Activated T-helper 2 cell treated with anti-CD3 and anti-CD28 coated beads, Interferon-gamma antibody, Interleukin-2, Interleukin-4, amounts not matched to agents 10 μg/mL and 5 μg/mL and 100 μg/mL, durations not matched to agents 14 hours and 24 hours and 36 hours (primary cell): ENCODE measurements around the gene GIN1. TPM values are rescaled to one million over a fixed set of nuclear protein-coding genes. Genes with fewer than 3 reads are reported as not detected.
"Not testable (repeated sequence)": the region's sequence is repeated elsewhere in the genome, so short reads cannot be mapped to it uniquely, and the experiment has no call there.

ENCODE experiments used
- DNase-seq: peaks from one replicate; pipeline ENCODE4 v3.0.0; 2021; ENCODE audit warnings: low spot score
- H3K27ac Mint-ChIP-seq: one replicate; pipeline ENCODE4 v1.8.0; 2021; ENCODE audit warnings: mixed read lengths
- H3K27me3 Mint-ChIP-seq: one replicate; pipeline ENCODE4 v1.8.0; 2021; ENCODE audit warnings: low read depth, mixed read lengths
- H3K36me3 Mint-ChIP-seq: one replicate; pipeline ENCODE4 v1.8.0; 2021; ENCODE audit warnings: low read depth, mixed read lengths
- H3K4me1 Mint-ChIP-seq: one replicate; pipeline ENCODE4 v1.8.0; 2021; ENCODE audit warnings: low read depth, mixed read lengths
- H3K4me3 Mint-ChIP-seq: one replicate; pipeline ENCODE4 v1.8.0; 2021; ENCODE audit warnings: low read depth, mild to moderate bottlenecking, moderate library complexity, mixed read lengths
- H3K9me3 Mint-ChIP-seq: one replicate; pipeline ENCODE4 v1.8.0; 2021; ENCODE audit warnings: mixed read lengths
- intact Hi-C: fragments of 100-400 bp; cut with micrococcal nuclease; formaldehyde crosslinking; loops from one replicate; pipeline ENCODE4 v1.15.1; 2023
- total RNA-seq: library from RNA; stranded (reverse); gene quantifications from 2 replicates; pipeline ENCODE4 v1.2.3, GENCODE V29; 2022

The GIN1 gene
- 7.0 and 8.8 TPM in 2 replicates for total RNA-seq

GRCh38 chr5:103119765-103120606 lies at the start of gene GIN1, which contains the start of gene PPIP5K2:
Gene GIN1, minus strand, starts transcription at chr5:103120138. Its CDS starts 11,431 bp downstream, at chr5:103108707.
Gene PPIP5K2, plus strand, starts transcription at chr5:103120301. Its CDS starts 9,289 bp downstream, at chr5:103129590.
- peak within 1 kb of the TSS; percentile 95 for H3K4me3 Mint-ChIP-seq
- no peaks in the 10 kb centered on the region for H3K27me3 Mint-ChIP-seq
- peaks cover 18% of the 10 kb centered on the region for H3K36me3 Mint-ChIP-seq
- no peaks in the 10 kb centered on the region for H3K9me3 Mint-ChIP-seq
- intact Hi-C loops, result loop anchor here (1.0 to 5.0 kb wide), 5 partner anchors 138 to 528 kb away; partner anchors contain the start of gene MACIR
- peak; percentile 96 for DNase-seq
- peaks cover 44% of the 10 kb centered on the region for H3K4me1 Mint-ChIP-seq
- peak within 1 kb of the TSS; percentile 99 for H3K27ac Mint-ChIP-seq

- Mint-ChIP-seq H3K9me3 (no peaks in the 10 kb centered on the region), H3K4me1 (no peaks in the 10 kb centered on the region), H3K36me3 (peaks cover 38% of the 10 kb centered on the region), H3K27ac (no peak overlapping the region), H3K4me3 (no peak overlapping the region), H3K27me3 (no peaks in the 10 kb centered on the region)
- no peak for DNase-seq
- intact Hi-C loops, result no loop called here
Observed at GRCh38 chr5:103166706-103167105, 46.8 kb upstream of the GIN1 start.

GRCh38 chr5:103151156-103151555 lies 31.2 kb upstream of the GIN1 start:
- Mint-ChIP-seq H3K27me3 (no peaks in the 10 kb centered on the region), H3K36me3 (peaks cover 17% of the 10 kb centered on the region), H3K9me3 (no peaks in the 10 kb centered on the region), H3K4me1 (peaks cover 2% of the 10 kb centered on the region), H3K27ac (no peak overlapping the region), H3K4me3 (no peak overlapping the region)
- intact Hi-C loops, result no loop called here
- no peak for DNase-seq

- Mint-ChIP-seq H3K9me3 (no peaks in the 10 kb centered on the region), H3K27me3 (no peaks in the 10 kb centered on the region), H3K27ac (no peak overlapping the region), H3K36me3 (peaks cover 14% of the 10 kb centered on the region), H3K4me3 (no peak overlapping the region), H3K4me1 (no peaks in the 10 kb centered on the region)
- intact Hi-C loops, result no loop called here
- no peak for DNase-seq
Observed at GRCh38 chr5:103148213-103148612, 28.3 kb upstream of the GIN1 start.

GRCh38 chr5:103145196-103145595 lies 25.3 kb upstream of the GIN1 start:
- intact Hi-C loops, result no loop called here
- H3K4me1 Mint-ChIP-seq, result no peaks in the 10 kb centered on the region
- H3K27me3 Mint-ChIP-seq, result no peaks in the 10 kb centered on the region
- H3K9me3 Mint-ChIP-seq, result no peaks in the 10 kb centered on the region
- peaks cover 19% of the 10 kb centered on the region for H3K36me3 Mint-ChIP-seq
- DNase-seq, result no peak
- H3K4me3 Mint-ChIP-seq, result no peak overlapping the region
- no peak overlapping the region for H3K27ac Mint-ChIP-seq

- intact Hi-C loops, H3K27ac Mint-ChIP-seq, H3K4me1 Mint-ChIP-seq, DNase-seq, H3K27me3 Mint-ChIP-seq, H3K9me3 Mint-ChIP-seq, H3K4me3 Mint-ChIP-seq: not testable (repeated sequence)
- H3K36me3 Mint-ChIP-seq, result peaks cover 27% of the 10 kb centered on the region
Observed at GRCh38 chr5:103142132-103142531, 22.2 kb upstream of the GIN1 start.

- Mint-ChIP-seq H3K36me3 (peaks cover 29% of the 10 kb centered on the region), H3K4me1 (peaks cover 4% of the 10 kb centered on the region), H3K27ac (no peak overlapping the region), H3K27me3 (no peaks in the 10 kb centered on the region), H3K9me3 (no peaks in the 10 kb centered on the region), H3K4me3 (no peak overlapping the region)
- DNase-seq, result peak; percentile 64
- intact Hi-C loops, result loop anchor here (1.0 to 5.0 kb wide), 5 partner anchors 97 to 603 kb away; no protein-coding TSS in a partner anchor
Observed at GRCh38 chr5:103139264-103139865, 19.4 kb upstream of the GIN1 start.

- peaks cover 27% of the 10 kb centered on the region for H3K36me3 Mint-ChIP-seq
- no peak overlapping the region for H3K27ac Mint-ChIP-seq
- no peak overlapping the region for H3K4me3 Mint-ChIP-seq
- H3K9me3 Mint-ChIP-seq, result no peaks in the 10 kb centered on the region
- no peaks in the 10 kb centered on the region for H3K27me3 Mint-ChIP-seq
- intact Hi-C loops, result loop anchor here (2.0 to 5.0 kb wide), 2 partner anchors 96 to 601 kb away; no protein-coding TSS in a partner anchor
- DNase-seq, result no peak
- H3K4me1 Mint-ChIP-seq, result peaks cover 5% of the 10 kb centered on the region
Observed at GRCh38 chr5:103138202-103138690, 18.3 kb upstream of the GIN1 start.

- no peaks in the 10 kb centered on the region for H3K27me3 Mint-ChIP-seq
- H3K4me3 Mint-ChIP-seq, result no peak overlapping the region
- intact Hi-C loops, result loop anchor here (5.0 kb wide), 1 partner anchor 93 kb away; no protein-coding TSS in a partner anchor
- no peak overlapping the region for H3K27ac Mint-ChIP-seq
- H3K9me3 Mint-ChIP-seq, result no peaks in the 10 kb centered on the region
- H3K36me3 Mint-ChIP-seq, result peaks cover 31% of the 10 kb centered on the region
- DNase-seq, result no peak
- peaks cover 8% of the 10 kb centered on the region for H3K4me1 Mint-ChIP-seq
Observed at GRCh38 chr5:103135461-103135860, 15.5 kb upstream of the GIN1 start.

GRCh38 chr5:103133231-103133630 lies 13.3 kb upstream of the GIN1 start:
- peaks cover 26% of the 10 kb centered on the region for H3K36me3 Mint-ChIP-seq

GRCh38 chr5:103132684-103133083 lies 12.7 kb upstream of the GIN1 start:
- intact Hi-C loops, result no loop called here
- peaks cover 9% of the 10 kb centered on the region for H3K4me1 Mint-ChIP-seq
- peaks cover 26% of the 10 kb centered on the region for H3K36me3 Mint-ChIP-seq
- H3K27me3 Mint-ChIP-seq, result no peaks in the 10 kb centered on the region
- H3K27ac Mint-ChIP-seq, result no peak overlapping the region
- no peaks in the 10 kb centered on the region for H3K9me3 Mint-ChIP-seq
- no peak for DNase-seq
- no peak overlapping the region for H3K4me3 Mint-ChIP-seq

More at GRCh38 chr5:103133231-103133630, 13.3 kb upstream of the GIN1 start:
- no peaks in the 10 kb centered on the region for H3K27me3 Mint-ChIP-seq
- H3K9me3 Mint-ChIP-seq, result no peaks in the 10 kb centered on the region
- no peak overlapping the region for H3K27ac Mint-ChIP-seq
- peaks cover 9% of the 10 kb centered on the region for H3K4me1 Mint-ChIP-seq
- no peak for DNase-seq
- H3K4me3 Mint-ChIP-seq, result no peak overlapping the region
- intact Hi-C loops, result no loop called here

- no peaks in the 10 kb centered on the region for H3K27me3 Mint-ChIP-seq
- no peak for DNase-seq
- H3K36me3 Mint-ChIP-seq, result peaks cover 29% of the 10 kb centered on the region
- H3K9me3 Mint-ChIP-seq, result no peaks in the 10 kb centered on the region
- no peak overlapping the region for H3K27ac Mint-ChIP-seq
- intact Hi-C loops, result no loop called here
- no peak overlapping the region for H3K4me3 Mint-ChIP-seq
- peaks cover 9% of the 10 kb centered on the region for H3K4me1 Mint-ChIP-seq
Observed at GRCh38 chr5:103128202-103128601, 8.3 kb upstream of the GIN1 start.
